ENCODE results near the gene F9.
"Not testable (repeated sequence)": the region's sequence is repeated elsewhere in the genome, so short reads cannot be mapped to it uniquely, and the experiment has no call there.

The F9 gene

GRCh38 chrX:139530550-139530949, at the start of gene F9:
TSS of gene F9 (plus strand) at chrX:139530739. CDS start at chrX:139530765, 26 bp downstream.
- no peak for DNase-seq

GRCh38 chrX:139483699-139484098, 46.8 kb upstream of the F9 start:
- DNase-seq, result no peak

GRCh38 chrX:139484591-139484990, 45.9 kb upstream of the F9 start:
- DNase-seq, result no peak

GRCh38 chrX:139495324-139495723, 35.2 kb upstream of the F9 start:
- DNase-seq, result no peak

- DNase-seq, result no peak
Observed at GRCh38 chrX:139506333-139506732, 24.2 kb upstream of the F9 start.

GRCh38 chrX:139508099-139508498, 22.4 kb upstream of the F9 start:
- DNase-seq, result no peak

GRCh38 chrX:139518475-139518874, 12.1 kb upstream of the F9 start:
- DNase-seq, result no peak

GRCh38 chrX:139528829-139529228, 1.7 kb upstream of the F9 start:
- DNase-seq, result not testable (repeated sequence)

GRCh38 chrX:139532834-139533233, 2.3 kb downstream of the F9 start:
- no peak for DNase-seq

- DNase-seq, result no peak
Observed at GRCh38 chrX:139533444-139533843, 2.9 kb downstream of the F9 start.

GRCh38 chrX:139538907-139539790, 8.6 kb downstream of the F9 start:
- no peak for DNase-seq

- DNase-seq, result no peak
Observed at GRCh38 chrX:139542652-139543051, 12.1 kb downstream of the F9 start.

GRCh38 chrX:139543920-139544319, 13.4 kb downstream of the F9 start:
- no peak for DNase-seq

GRCh38 chrX:139544591-139544990, 14.1 kb downstream of the F9 start:
- DNase-seq, result no peak

- no peak for DNase-seq
Observed at GRCh38 chrX:139554376-139554775, 23.8 kb downstream of the F9 start.

GRCh38 chrX:139554991-139555675, 24.6 kb downstream of the F9 start:
- no peak for DNase-seq

GRCh38 chrX:139559383-139560042, 29.0 kb downstream of the F9 start:
- DNase-seq, result peak; percentile 5

GRCh38 chrX:139560221-139560620, 29.7 kb downstream of the F9 start:
- DNase-seq, result no peak

GRCh38 chrX:139563251-139563650, 32.7 kb downstream of the F9 start:
- no peak for DNase-seq

GRCh38 chrX:139566981-139567380, 36.4 kb downstream of the F9 start:
- no peak for DNase-seq

- no peak for DNase-seq
Observed at GRCh38 chrX:139581068-139581467, 50.5 kb downstream of the F9 start.

GRCh38 chrX:139585613-139586012, 55.1 kb downstream of the F9 start:
- no peak for DNase-seq

GRCh38 chrX:139596068-139596467, 65.5 kb downstream of the F9 start:
- no peak for DNase-seq

- no peak for DNase-seq
Observed at GRCh38 chrX:139600105-139600504, 69.6 kb downstream of the F9 start.

Measured in CD4-positive, alpha-beta T cell treated with Interleukin-12 subunit alpha and Interleukin-12 subunit beta, for 1 hour (primary cell).